Peyer's patch (tissue), 4 donors: ENCODE results near the gene MUC5AC.

ENCODE experiments used
- CTCF ChIP-seq, 6 experiments: fragments of 450-650 bp in 4 of 6; fragments of 200-600 bp in 2 of 6; sonication (generic) in 1 of 6; IDR thresholded peaks; one replicate each; pipeline ENCODE4 v1.5.1; 2017 to 2019; ENCODE audit warnings: antibody characterized with exemption in 6 of 6, mild to moderate bottlenecking in 3 of 6, moderate library complexity in 1 of 6
- POLR2A ChIP-seq, 2 donors: fragments of 450-650 bp; IDR thresholded peaks; one replicate each; pipeline ENCODE4 v1.5.1; 2017; ENCODE audit warnings: antibody characterized with exemption in 2 of 2, mild to moderate bottlenecking in 2 of 2, moderate library complexity in 2 of 2

- no peak for TF ChIP-seq CTCF (IDR thresholded peaks at IDR 0.05)
- no peak for TF ChIP-seq POLR2A (IDR thresholded peaks at IDR 0.05)
Measured at GRCh38 chr11:1218256-1218787, 60.6 kb downstream of the MUC5AC start.
